PC-9 (cell line): ENCODE results near the gene RIMBP2. TPM values are rescaled to one million over a fixed set of nuclear protein-coding genes. Genes with fewer than 3 reads are reported as not detected.

Experiments
- BruUV-seq: library from RNA; stranded (reverse); fragments of 400-500 nt; replicated peaks from 2 replicates; lab custom pipeline; 2021; lab: Mats Ljungman, UMichigan
- CTCF ChIA-PET: fragments of 300-600 bp; sonication (Branson Sonifier 250); formaldehyde crosslinking; loops from one replicate; lab custom pipeline; 2022; ENCODE audit warnings: antibody characterized with exemption; lab: Charles Lee
- POLR2A ChIA-PET: fragments of 300-600 bp; sonication (Branson Sonifier 250); formaldehyde crosslinking; loops from one replicate; lab custom pipeline; 2022; ENCODE audit warnings: antibody characterized with exemption; ENCODE audit not compliant: unreplicated experiment; lab: Charles Lee
- DNase-seq, 2 experiments: peaks; one replicate each; pipeline versions ENCODE4 v3.0.0 to v3.0.0-alpha.2; 2015 to 2022; ENCODE audit warnings: mixed read lengths in 1 of 2
- H2AFZ ChIP-seq: fragments of 200-600 bp; sonication (generic); 2 replicates; pipeline ENCODE4 v1.8.1; 2017; ENCODE audit warnings: antibody characterized with exemption
- H3F3A ChIP-seq: fragments of 200-600 bp; sonication (generic); 2 replicates; pipeline ENCODE4 v1.8.1; 2017; ENCODE audit warnings: antibody characterized with exemption, mild to moderate bottlenecking, low read depth; ENCODE audit not compliant: insufficient read depth
- H3K27ac ChIP-seq: fragments of 200-600 bp; sonication (generic); 2 replicates; pipeline ENCODE4 v1.6.1; 2016; ENCODE audit warnings: mixed run types
- H3K27me3 ChIP-seq: fragments of 200-600 bp; sonication (generic); 2 replicates; pipeline ENCODE4 v1.6.1; 2016; ENCODE audit warnings: low read depth, mixed run types; ENCODE audit not compliant: insufficient read depth
- H3K36me3 ChIP-seq: fragments of 200-600 bp; sonication (generic); 2 replicates; pipeline ENCODE4 v1.6.1; 2016; ENCODE audit warnings: low read depth, mixed run types
- H3K4me1 ChIP-seq: fragments of 200-600 bp; sonication (generic); replicated peaks from 2 replicates; pipeline ENCODE4 v1.6.1; 2016; ENCODE audit warnings: mixed run types; ENCODE audit not compliant: insufficient read depth
- H3K4me2 ChIP-seq: fragments of 200-600 bp; sonication (generic); 2 replicates; pipeline ENCODE4 v1.6.1; 2017; ENCODE audit warnings: mixed run types
- H3K4me3 ChIP-seq: fragments of 200-600 bp; sonication (generic); 2 replicates; pipeline ENCODE4 v1.6.1; 2016; ENCODE audit warnings: mixed run types
- H3K79me2 ChIP-seq: fragments of 200-600 bp; sonication (generic); 2 replicates; pipeline ENCODE4 v1.6.1; 2017; ENCODE audit warnings: low read depth, mixed run types
- H3K9me2 ChIP-seq: fragments of 200-600 bp; sonication (generic); 2 replicates; pipeline ENCODE4 v1.8.1; 2017; ENCODE audit warnings: mild to moderate bottlenecking; ENCODE audit not compliant: insufficient read depth
- H3K9me3 ChIP-seq: fragments of 200-600 bp; sonication (generic); 2 replicates; pipeline ENCODE4 v1.8.1; 2016; ENCODE audit warnings: low read depth; ENCODE audit not compliant: insufficient read depth
- H4K20me1 ChIP-seq: fragments of 200-600 bp; sonication (generic); 2 replicates; pipeline ENCODE4 v1.8.1; 2017; ENCODE audit not compliant: insufficient read depth
- CTCF ChIP-seq: fragments of 200-600 bp; sonication (generic); conservative IDR thresholded peaks from 2 replicates; pipeline ENCODE4 v1.6.1; 2017; ENCODE audit warnings: mixed run types, antibody characterized with exemption, mild to moderate bottlenecking, moderate library complexity
- EZH2 ChIP-seq: fragments of 200-600 bp; sonication (generic); IDR thresholded peaks from 2 replicates; pipeline ENCODE4 v1.8.0; 2017; ENCODE audit warnings: antibody characterized with exemption, low read depth
- intact Hi-C: fragments of 100-400 bp; cut with micrococcal nuclease; formaldehyde crosslinking; loops from one replicate; pipeline ENCODE4 v1.10.0; 2022; ENCODE audit not compliant: unreplicated experiment
- total RNA-seq: library from RNA; stranded (reverse); gene quantifications from 2 replicates; pipeline ENCODE4 v1.2.3, GENCODE V29; 2021

Gene RIMBP2
- total RNA-seq, 1 experiment from 2014 or later = not detected

DNA sequence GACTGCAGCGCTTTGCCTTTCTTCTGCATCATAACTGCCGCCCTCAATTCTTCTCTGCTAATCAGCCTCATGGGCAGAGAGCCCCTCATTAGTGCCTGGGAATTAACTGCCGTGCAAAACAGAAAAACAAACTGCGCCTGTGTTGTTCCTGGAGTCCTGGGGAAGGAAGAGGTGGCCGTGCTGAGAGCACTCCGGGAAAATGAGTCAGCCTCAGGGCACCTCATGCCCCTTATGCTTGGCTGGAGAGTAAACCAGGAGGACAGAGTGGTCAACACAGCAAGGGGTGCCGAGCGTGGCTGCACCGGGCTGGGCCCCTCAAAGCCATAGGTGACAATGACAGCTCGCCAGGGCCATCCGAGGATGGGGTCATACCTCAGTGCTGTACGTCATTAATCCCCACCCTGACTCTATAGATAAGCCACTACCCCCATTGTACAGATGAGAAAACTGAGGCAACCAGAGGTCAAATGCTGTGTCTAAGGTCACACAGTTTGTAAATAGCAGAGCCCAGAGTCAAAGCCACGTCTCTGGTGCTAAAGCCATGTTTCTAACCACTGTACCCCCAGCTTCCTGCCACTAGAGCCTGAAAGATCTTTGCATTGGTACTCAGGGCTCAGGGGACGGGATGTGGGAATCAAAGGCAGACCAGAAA, 74.4 kb downstream of the RIMBP2 start:
- Histone ChIP-seq H3F3A (no peaks in the 10 kb centered on the region), H3K27ac (no peak overlapping the region), H2AFZ (no peak overlapping the region), H3K9me2 (no peaks in the 10 kb centered on the region), H3K27me3 (peaks cover 89% of the 10 kb centered on the region), H3K79me2 (no peaks in the 10 kb centered on the region), H3K4me1 (no peaks in the 10 kb centered on the region), H4K20me1 (no peaks in the 10 kb centered on the region), H3K4me3 (no peak overlapping the region), H3K36me3 (no peaks in the 10 kb centered on the region), H3K4me2 (no peak overlapping the region), H3K9me3 (no peaks in the 10 kb centered on the region)
- intact Hi-C loops = no loop called here
- BruUV-seq = no TSS peak
- POLR2A ChIA-PET = no interaction called here
- CTCF ChIA-PET = no interaction called here
- TF ChIP-seq EZH2 (no peak), CTCF (no peak)
- DNase-seq = no peak

DNA sequence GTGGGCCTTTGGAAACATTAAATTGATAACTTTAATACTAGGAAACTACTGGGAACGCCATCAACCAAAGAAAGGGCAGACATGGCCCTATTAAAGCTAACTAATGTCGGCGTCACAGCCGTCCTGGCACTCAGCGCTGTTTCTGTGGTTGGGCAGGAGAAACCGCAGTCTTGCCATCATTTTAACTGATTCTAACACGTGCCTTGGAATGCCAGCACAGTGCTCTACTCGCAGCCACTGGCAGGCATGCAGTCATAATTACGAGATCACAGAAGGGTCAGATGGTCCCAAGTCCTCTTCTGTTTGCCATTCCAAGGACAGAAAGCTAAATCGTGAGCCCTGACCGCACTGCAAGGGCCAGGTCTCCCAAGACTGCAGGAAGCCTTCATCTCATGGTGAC, 75.2 kb downstream of the RIMBP2 start:
- no peak overlapping the region for H2AFZ ChIP-seq
- no peaks in the 10 kb centered on the region for H3K36me3 ChIP-seq
- H3K79me2 ChIP-seq = no peaks in the 10 kb centered on the region
- no peak for TF ChIP-seq CTCF
- TF ChIP-seq EZH2 = no peak
- intact Hi-C loops = no loop called here
- no peak overlapping the region for H3K4me2 ChIP-seq
- H3K4me3 ChIP-seq = no peak overlapping the region
- ChIA-PET CTCF (interaction anchor here (0.5 kb wide), 1 partner anchor 201 kb away, joined by 3 read pairs; no protein-coding TSS in a partner anchor), POLR2A (no interaction called here)
- H3K27me3 ChIP-seq = peaks cover 93% of the 10 kb centered on the region
- H3K27ac ChIP-seq = no peak overlapping the region
- BruUV-seq = no TSS peak
- DNase-seq = no peak
- no peaks in the 10 kb centered on the region for H3K4me1 ChIP-seq
- no peaks in the 10 kb centered on the region for H3F3A ChIP-seq
- no peaks in the 10 kb centered on the region for H4K20me1 ChIP-seq
- H3K9me2 ChIP-seq = no peaks in the 10 kb centered on the region
- no peaks in the 10 kb centered on the region for H3K9me3 ChIP-seq

DNA sequence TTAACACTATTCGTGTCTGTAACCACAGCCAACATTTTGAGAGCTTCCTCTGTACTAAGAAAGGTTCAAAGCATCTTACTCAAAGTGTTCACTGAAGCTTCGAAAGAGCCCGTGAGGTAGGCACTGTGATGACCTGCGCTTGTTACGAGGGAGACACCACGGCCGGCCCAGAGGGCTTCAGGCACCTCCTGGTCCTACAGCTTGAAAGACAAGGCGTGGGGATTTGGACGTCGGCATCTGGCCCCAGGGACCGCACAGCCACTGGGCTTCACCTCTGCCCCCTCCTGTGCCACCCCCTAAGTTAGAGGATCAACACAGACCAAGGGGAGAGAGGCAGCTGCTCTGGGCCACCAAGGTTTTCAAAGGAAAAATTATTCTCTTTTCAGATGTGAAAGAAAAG, 75.6 kb downstream of the RIMBP2 start:
- H3K36me3 ChIP-seq = no peaks in the 10 kb centered on the region
- no peaks in the 10 kb centered on the region for H4K20me1 ChIP-seq
- CTCF ChIA-PET = no interaction called here
- no peaks in the 10 kb centered on the region for H3F3A ChIP-seq
- intact Hi-C loops = no loop called here
- H3K4me1 ChIP-seq = no peaks in the 10 kb centered on the region
- H3K4me2 ChIP-seq = no peak overlapping the region
- no peak for DNase-seq
- H3K27ac ChIP-seq = no peak overlapping the region
- no peak for TF ChIP-seq CTCF
- no peak for TF ChIP-seq EZH2
- H3K9me2 ChIP-seq = no peaks in the 10 kb centered on the region
- POLR2A ChIA-PET = no interaction called here
- BruUV-seq = no TSS peak
- H3K79me2 ChIP-seq = no peaks in the 10 kb centered on the region
- H3K4me3 ChIP-seq = no peak overlapping the region
- no peak overlapping the region for H2AFZ ChIP-seq
- peaks cover 94% of the 10 kb centered on the region for H3K27me3 ChIP-seq
- H3K9me3 ChIP-seq = no peaks in the 10 kb centered on the region
